Measurements from ENCODE around the gene EPS15. TPM values are rescaled to one million over a fixed set of nuclear protein-coding genes. Genes with fewer than 3 reads are reported as not detected.

EPS15 gene
- total RNA-seq, 1 donor from 2014 or later, result 50.1 TPM

GRCh38 chr1:51342591-51343206, 176.4 kb downstream of the EPS15 start:
- intact Hi-C loops (cut with micrococcal nuclease), result no loop called here
- H3K27me3 Mint-ChIP-seq (ENCODE audit: low read depth), result peaks cover 36% of the 10 kb centered on the region

GRCh38 chr1:51341876-51342496, 177.1 kb downstream of the EPS15 start:
- Mint-ChIP-seq H3K4me3 (ENCODE audit: low read depth) (no peak overlapping the region), H3K36me3 (ENCODE audit: low read depth) (no peaks in the 10 kb centered on the region), H3K9me3 (no peaks in the 10 kb centered on the region), H3K4me1 (ENCODE audit: low read depth) (peaks cover 3% of the 10 kb centered on the region), H3K27me3 (ENCODE audit: low read depth) (peaks cover 36% of the 10 kb centered on the region), H3K27ac (no peak overlapping the region)
- intact Hi-C loops (cut with micrococcal nuclease), result no loop called here
- DNase-seq (ENCODE audit: low spot score), result no peak

More at GRCh38 chr1:51342591-51343206, 176.4 kb downstream of the EPS15 start:
- H3K4me3 Mint-ChIP-seq (ENCODE audit: low read depth), result no peak overlapping the region
- H3K27ac Mint-ChIP-seq, result no peak overlapping the region
- no peaks in the 10 kb centered on the region for H3K9me3 Mint-ChIP-seq
- no peaks in the 10 kb centered on the region for H3K36me3 Mint-ChIP-seq (ENCODE audit: low read depth)
- DNase-seq (ENCODE audit: low spot score), result no peak
- peaks cover 3% of the 10 kb centered on the region for H3K4me1 Mint-ChIP-seq (ENCODE audit: low read depth)

- no peak overlapping the region for H3K4me3 Mint-ChIP-seq (ENCODE audit: low read depth)
- peaks cover 3% of the 10 kb centered on the region for H3K4me1 Mint-ChIP-seq (ENCODE audit: low read depth)
- no peak overlapping the region for H3K27ac Mint-ChIP-seq
- H3K27me3 Mint-ChIP-seq (ENCODE audit: low read depth), result peaks cover 26% of the 10 kb centered on the region
- DNase-seq (ENCODE audit: low spot score), result peak; percentile 3
- H3K9me3 Mint-ChIP-seq, result no peaks in the 10 kb centered on the region
- intact Hi-C loops (cut with micrococcal nuclease), result no loop called here
- no peaks in the 10 kb centered on the region for H3K36me3 Mint-ChIP-seq (ENCODE audit: low read depth)
These were observed 178.7 kb downstream of the EPS15 start for GRCh38 chr1:51340380-51340779.

GRCh38 chr1:51336711-51337110, 182.4 kb downstream of the EPS15 start:
- intact Hi-C loops (cut with micrococcal nuclease), result loop anchor here (10.0 kb wide), 1 partner anchor 198 kb away; no protein-coding TSS in a partner anchor
- Mint-ChIP-seq H3K27me3 (ENCODE audit: low read depth) (peaks cover 6% of the 10 kb centered on the region), H3K27ac (no peak overlapping the region), H3K4me1 (ENCODE audit: low read depth) (peaks cover under 1% of the 10 kb centered on the region), H3K4me3 (ENCODE audit: low read depth) (no peak overlapping the region), H3K36me3 (ENCODE audit: low read depth) (no peaks in the 10 kb centered on the region), H3K9me3 (no peaks in the 10 kb centered on the region)
- no peak for DNase-seq (ENCODE audit: low spot score)

- no peaks in the 10 kb centered on the region for H3K9me3 Mint-ChIP-seq
- peaks cover 13% of the 10 kb centered on the region for H3K27me3 Mint-ChIP-seq (ENCODE audit: low read depth)
- no peak for DNase-seq (ENCODE audit: low spot score)
- no peak overlapping the region for H3K27ac Mint-ChIP-seq
- H3K4me3 Mint-ChIP-seq (ENCODE audit: low read depth), result no peak overlapping the region
- H3K4me1 Mint-ChIP-seq (ENCODE audit: low read depth), result peaks cover 7% of the 10 kb centered on the region
- intact Hi-C loops (cut with micrococcal nuclease), result loop anchor here (10.0 kb wide), 1 partner anchor 199 kb away; no protein-coding TSS in a partner anchor
- no peaks in the 10 kb centered on the region for H3K36me3 Mint-ChIP-seq (ENCODE audit: low read depth)
These were observed 183.1 kb downstream of the EPS15 start for GRCh38 chr1:51336004-51336403.

- Mint-ChIP-seq H3K36me3 (ENCODE audit: low read depth) (no peaks in the 10 kb centered on the region), H3K4me1 (ENCODE audit: low read depth) (peaks cover 13% of the 10 kb centered on the region), H3K27me3 (ENCODE audit: low read depth) (peaks cover 25% of the 10 kb centered on the region), H3K4me3 (ENCODE audit: low read depth) (peak overlapping the region; percentile 84), H3K9me3 (no peaks in the 10 kb centered on the region), H3K27ac (peak overlapping the region; percentile 35)
- DNase-seq (ENCODE audit: low spot score), result no peak
- intact Hi-C loops (cut with micrococcal nuclease), result loop anchor here (10.0 kb wide), 1 partner anchor 203 kb away; no protein-coding TSS in a partner anchor
These were observed 187.6 kb downstream of the EPS15 start for GRCh38 chr1:51331206-51332100.

- Mint-ChIP-seq H3K9me3 (no peaks in the 10 kb centered on the region), H3K27me3 (ENCODE audit: low read depth) (peaks cover 25% of the 10 kb centered on the region), H3K4me1 (ENCODE audit: low read depth) (peaks cover 15% of the 10 kb centered on the region), H3K36me3 (ENCODE audit: low read depth) (no peaks in the 10 kb centered on the region), H3K4me3 (ENCODE audit: low read depth) (peak within 1 kb of the TSS; percentile 84), H3K27ac (peak within 1 kb of the TSS; percentile 35)
- intact Hi-C loops (cut with micrococcal nuclease), result loop anchor here (10.0 kb wide), 1 partner anchor 204 kb away; no protein-coding TSS in a partner anchor
- no peak for DNase-seq (ENCODE audit: low spot score)
These were observed 188.5 kb downstream of the EPS15 start, which contains the start of gene TTC39A for GRCh38 chr1:51330331-51331201. TSS of gene TTC39A (minus strand) at chr1:51330562. CDS start at chr1:51330477, 85 bp downstream.

- DNase-seq (ENCODE audit: low spot score), result no peak
- intact Hi-C loops (cut with micrococcal nuclease), result loop anchor here (10.0 kb wide), 1 partner anchor 205 kb away; no protein-coding TSS in a partner anchor
- Mint-ChIP-seq H3K4me1 (ENCODE audit: low read depth) (peaks cover 15% of the 10 kb centered on the region), H3K36me3 (ENCODE audit: low read depth) (no peaks in the 10 kb centered on the region), H3K27ac (no peak overlapping the region), H3K9me3 (no peaks in the 10 kb centered on the region), H3K27me3 (ENCODE audit: low read depth) (peaks cover 25% of the 10 kb centered on the region), H3K4me3 (ENCODE audit: low read depth) (peak overlapping the region; percentile 55)
These were observed 189.4 kb downstream of the EPS15 start for GRCh38 chr1:51329443-51330325.

GRCh38 chr1:51328926-51329325, 190.1 kb downstream of the EPS15 start:
- Mint-ChIP-seq H3K36me3 (ENCODE audit: low read depth) (no peaks in the 10 kb centered on the region), H3K27ac (no peak overlapping the region), H3K4me3 (ENCODE audit: low read depth) (no peak overlapping the region), H3K9me3 (no peaks in the 10 kb centered on the region), H3K27me3 (ENCODE audit: low read depth) (peaks cover 25% of the 10 kb centered on the region), H3K4me1 (ENCODE audit: low read depth) (peaks cover 15% of the 10 kb centered on the region)
- DNase-seq (ENCODE audit: low spot score), result no peak
- intact Hi-C loops (cut with micrococcal nuclease), result no loop called here

- Mint-ChIP-seq H3K27me3 (ENCODE audit: low read depth) (peaks cover 27% of the 10 kb centered on the region), H3K4me3 (ENCODE audit: low read depth) (no peak overlapping the region), H3K36me3 (ENCODE audit: low read depth) (no peaks in the 10 kb centered on the region), H3K9me3 (no peaks in the 10 kb centered on the region), H3K27ac (no peak overlapping the region), H3K4me1 (ENCODE audit: low read depth) (peaks cover 15% of the 10 kb centered on the region)
- intact Hi-C loops (cut with micrococcal nuclease), result no loop called here
- no peak for DNase-seq (ENCODE audit: low spot score)
These were observed 190.8 kb downstream of the EPS15 start for GRCh38 chr1:51328279-51328678.

- H3K4me1 Mint-ChIP-seq (ENCODE audit: low read depth), result peaks cover 15% of the 10 kb centered on the region
- intact Hi-C loops (cut with micrococcal nuclease), result no loop called here
- H3K27ac Mint-ChIP-seq, result no peak overlapping the region
- H3K9me3 Mint-ChIP-seq, result no peaks in the 10 kb centered on the region
- peaks cover 28% of the 10 kb centered on the region for H3K27me3 Mint-ChIP-seq (ENCODE audit: low read depth)
- H3K36me3 Mint-ChIP-seq (ENCODE audit: low read depth), result no peaks in the 10 kb centered on the region
- no peak overlapping the region for H3K4me3 Mint-ChIP-seq (ENCODE audit: low read depth)
- no peak for DNase-seq (ENCODE audit: low spot score)
These were observed 191.7 kb downstream of the EPS15 start for GRCh38 chr1:51327386-51327785.
